Activated CD8-positive, alpha-beta memory T cell treated with anti-CD3 and anti-CD28 coated beads for 4 hours (primary cell): ENCODE results near the gene TTL.
"Not testable (repeated sequence)": the region's sequence is repeated elsewhere in the genome, so short reads cannot be mapped to it uniquely, and the experiment has no call there.

ENCODE experiments used
- DNase-seq, 2 donors: peaks; one replicate each; pipeline ENCODE4 v3.0.0-alpha.2; 2020; ENCODE audit warnings: low read depth in 2 of 2

The TTL gene

GRCh38 chr2:112520234-112520783 lies 38.4 kb downstream of the TTL start:
- no peak for DNase-seq

GRCh38 chr2:112523291-112523777 lies 41.4 kb downstream of the TTL start:
- DNase-seq: no peak

GRCh38 chr2:112524276-112524675 lies 42.3 kb downstream of the TTL start:
- not testable (repeated sequence) for DNase-seq

DNA sequence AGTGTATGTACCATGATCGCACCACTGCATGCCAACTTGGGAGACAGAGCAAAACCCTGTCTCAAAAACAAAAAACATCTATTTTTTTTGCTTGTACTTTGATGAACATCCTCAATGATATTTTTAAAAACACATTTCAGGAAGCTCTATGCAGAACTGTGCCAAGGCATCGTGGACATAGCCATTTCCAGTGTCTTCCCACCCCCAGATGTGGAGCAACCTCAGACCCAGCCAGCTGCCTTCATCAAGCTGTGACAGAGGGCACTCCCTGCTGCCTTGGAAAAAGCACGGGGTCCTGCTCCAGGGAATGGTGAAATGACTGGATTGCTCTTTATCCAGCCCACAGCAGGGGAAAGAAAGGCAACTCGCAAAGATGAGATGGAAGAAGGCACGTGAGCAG lies 46.6 kb downstream of the TTL start:
- DNase-seq: no peak

DNA sequence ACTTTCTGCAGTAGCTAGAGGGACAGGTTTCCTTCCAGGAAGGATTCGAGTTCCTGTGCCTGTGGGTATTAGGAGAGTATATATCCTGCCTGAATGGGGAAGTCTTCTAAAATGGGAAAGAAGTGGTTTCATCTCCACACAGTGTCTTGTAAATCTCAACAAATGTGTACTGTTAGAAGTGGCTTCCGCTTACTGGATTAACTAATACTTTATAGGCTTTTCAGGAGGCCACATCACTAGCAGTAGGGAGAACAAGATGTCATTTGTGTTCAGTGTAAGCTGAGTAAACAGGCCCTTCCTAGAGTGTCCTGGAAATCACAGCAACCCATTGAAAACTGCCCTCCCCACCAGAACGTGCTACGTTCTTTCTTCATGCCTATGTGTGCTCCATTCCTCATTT lies 47.8 kb downstream of the TTL start:
- DNase-seq: no peak

DNA sequence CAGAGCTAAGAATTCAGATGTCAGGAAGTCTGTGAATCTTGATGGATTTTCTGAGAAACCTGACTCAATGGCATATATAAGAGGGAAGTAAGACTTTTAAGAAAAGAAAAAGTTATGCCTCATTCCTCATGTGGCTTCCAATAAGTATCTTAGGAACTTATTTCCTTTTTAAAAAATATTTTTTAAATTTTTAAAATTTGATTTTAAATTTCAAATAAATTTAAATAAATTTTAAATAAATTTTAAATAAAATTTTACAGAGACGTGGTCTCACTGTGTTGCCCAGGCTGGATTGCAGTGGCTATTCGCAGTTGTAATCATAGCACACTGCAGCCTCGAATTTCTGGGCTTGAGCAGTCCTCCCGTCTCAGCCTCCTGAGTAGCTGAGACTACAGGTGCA lies 48.8 kb downstream of the TTL start:
- DNase-seq: no peak

DNA sequence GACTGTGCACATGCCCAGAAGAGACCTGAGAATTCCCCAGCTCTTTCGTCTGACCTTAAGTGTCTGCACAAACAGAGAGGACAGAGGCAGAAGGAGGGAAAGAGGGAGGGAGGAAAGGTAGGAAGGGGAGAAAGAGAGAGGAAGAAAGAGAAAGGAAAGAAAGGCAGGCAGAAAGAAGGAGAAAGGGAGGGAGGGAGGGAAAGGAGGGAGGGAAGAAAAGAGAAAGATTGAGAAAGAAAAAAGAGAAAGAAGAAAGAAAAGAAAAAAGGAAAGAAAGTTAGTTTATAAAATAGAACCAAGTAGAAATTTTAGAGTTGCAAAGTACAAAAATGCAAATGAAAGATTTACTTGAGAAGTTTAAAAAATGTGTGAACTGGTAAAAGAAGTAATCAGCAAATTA lies 52.9 kb downstream of the TTL start:
- DNase-seq: no peak

DNA sequence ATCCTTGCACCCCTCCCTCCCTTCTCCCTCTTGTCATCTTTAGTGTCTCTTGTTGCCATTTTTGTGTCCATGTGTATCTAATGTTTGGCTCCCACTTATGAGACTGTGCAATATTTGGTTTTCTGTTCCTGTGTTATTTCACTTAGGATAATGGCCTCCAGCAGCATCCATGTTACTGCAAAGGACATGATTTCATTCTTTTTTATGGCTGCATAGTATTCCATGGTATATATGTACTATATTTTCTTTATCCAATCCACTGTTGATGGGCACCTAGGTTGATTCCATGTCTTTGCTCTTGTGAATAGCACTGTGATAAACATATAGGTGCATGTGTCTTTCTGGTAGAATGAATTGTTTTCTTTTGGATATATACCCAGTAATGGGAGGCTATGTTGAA lies 54.7 kb downstream of the TTL start:
- DNase-seq: not testable (repeated sequence)

GRCh38 chr2:112539306-112539705 lies 57.4 kb downstream of the TTL start:
- DNase-seq: no peak

DNA sequence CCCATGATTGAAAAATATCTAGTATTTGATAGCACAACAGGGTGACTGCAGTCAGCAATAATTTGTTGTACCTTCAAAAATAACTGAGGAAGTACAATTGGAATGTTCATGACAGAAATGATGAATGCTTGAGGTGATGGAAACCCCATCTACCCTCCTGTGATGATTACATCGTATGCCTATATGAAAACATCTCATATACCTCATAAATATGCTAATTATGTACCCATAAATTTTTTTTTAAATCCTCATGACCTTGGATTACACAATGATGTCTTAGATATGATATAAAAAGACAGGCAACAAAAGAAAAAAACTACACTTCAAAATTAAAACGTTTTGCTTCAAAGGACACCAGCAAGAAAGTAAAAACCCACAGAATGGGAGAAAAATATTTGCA lies 59.0 kb downstream of the TTL start:
- DNase-seq: no peak

DNA sequence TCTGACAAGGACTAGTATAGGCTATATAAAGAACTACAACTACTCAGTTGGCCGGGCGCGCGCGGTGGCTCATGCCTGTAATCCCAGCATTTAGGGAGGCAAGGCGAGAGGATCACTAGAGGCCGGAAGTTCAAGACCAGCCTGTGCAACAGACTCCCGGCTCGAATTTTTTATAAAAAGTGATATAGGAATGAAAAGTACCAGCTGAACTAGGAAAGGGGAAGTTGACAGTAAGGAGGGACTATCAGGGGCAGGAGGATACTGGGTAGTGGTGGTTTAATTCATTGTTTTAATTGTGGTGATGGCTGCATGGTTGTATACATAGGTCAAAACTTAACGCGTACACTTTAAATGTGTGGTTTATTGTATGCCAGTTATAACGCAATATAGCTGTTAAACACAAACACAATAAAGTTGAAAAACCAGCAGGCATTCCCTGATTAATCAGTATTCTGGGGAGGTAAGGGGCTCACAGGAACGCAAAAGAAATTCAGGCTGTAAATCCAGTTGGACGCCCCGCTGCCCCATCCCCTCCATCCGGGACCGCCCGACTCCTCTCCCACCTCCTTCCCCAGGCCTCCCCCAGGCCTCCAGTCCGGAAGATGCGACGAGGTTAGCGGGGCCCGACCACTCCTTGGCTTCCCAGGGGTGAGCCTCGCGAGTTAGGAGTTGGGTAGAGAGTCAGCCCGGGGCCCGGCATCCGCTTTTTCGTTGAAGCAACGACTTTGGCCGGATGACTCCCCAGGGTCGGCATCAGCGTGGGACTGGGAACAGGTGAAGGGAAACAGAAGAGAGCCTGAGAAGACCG lies 59.6 kb downstream of the TTL start:
- DNase-seq: no peak

DNA sequence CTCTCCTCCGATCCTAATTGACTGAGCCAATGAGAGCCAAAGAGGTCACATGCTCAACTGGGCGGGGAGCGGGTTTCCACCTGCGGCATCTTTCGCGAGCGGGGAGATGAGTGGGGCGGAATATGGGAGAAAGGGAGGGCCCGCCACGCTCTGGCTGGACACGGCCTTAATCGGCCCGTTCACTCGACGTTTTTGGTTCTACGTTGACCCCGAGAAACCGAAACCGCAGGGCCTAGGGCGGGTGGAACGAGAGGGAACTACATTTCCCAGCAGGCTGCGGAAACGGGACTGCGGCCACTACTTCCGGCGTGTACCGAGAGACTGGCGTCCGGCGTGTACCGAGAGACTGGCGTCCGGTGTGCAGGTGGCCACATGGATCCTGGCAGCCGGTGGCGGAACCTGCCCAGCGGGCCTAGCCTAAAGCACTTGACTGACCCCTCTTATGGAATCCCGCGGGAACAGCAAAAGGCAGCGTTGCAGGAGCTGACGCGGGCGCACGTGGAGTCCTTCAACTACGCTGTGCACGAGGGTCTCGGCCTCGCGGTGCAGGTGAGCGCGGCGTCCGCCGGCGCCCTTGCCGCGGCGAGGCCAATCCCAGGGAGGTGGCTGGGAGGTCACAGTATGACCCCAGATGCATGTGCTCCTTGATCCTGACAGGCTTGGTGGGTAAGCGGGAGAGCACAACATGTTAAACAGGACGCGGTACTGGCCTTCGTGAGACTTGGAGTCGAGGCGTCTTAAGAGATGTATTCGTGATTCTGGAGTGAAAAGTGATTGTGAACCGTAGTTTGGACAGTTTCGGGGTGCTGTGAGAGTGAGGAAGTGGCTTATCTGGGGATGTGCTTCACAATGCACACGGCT lies 60.4 kb downstream of the TTL start, which contains the start of gene POLR1B:
TSS of gene POLR1B (plus strand) at position 343 of the 861 bp plus-strand sequence. CDS start at position 373, 30 bp downstream.
- peak; percentile 51 to 61 for DNase-seq

DNA sequence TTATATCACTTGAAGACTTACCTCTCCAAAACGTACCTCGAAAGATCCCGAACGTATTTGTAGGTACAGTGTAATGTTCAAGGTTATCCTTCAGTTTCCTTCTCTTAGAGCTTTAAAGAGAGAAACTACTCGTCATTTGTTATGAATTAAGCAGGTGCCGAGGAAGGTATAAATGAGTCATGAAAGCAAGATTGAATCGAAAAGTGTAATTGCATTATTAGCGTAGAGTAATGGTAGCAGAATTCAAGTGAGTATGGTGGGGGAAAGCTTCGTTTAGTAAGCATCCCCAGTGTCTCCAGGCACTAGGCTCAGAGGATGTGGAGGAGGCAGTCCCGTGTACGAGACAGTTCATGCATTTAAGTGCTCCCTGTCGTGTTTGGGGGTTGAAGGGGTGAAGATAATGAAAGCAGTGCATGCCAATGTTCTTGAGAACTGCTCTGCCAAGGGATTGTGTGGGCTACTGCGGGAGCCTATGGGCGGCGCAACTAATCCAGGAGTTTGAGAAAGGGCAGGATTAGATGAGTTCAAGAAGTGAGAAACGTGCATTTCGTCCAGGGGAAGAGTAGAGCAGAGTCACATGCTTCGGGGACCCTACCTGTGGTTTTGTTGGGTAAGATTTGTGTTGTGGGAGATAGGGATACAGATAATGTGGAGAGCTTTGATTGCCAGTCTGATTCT lies 61.2 kb downstream of the TTL start:
- DNase-seq: no peak

- no peak for DNase-seq
Measured at GRCh38 chr2:112547333-112547732, 65.4 kb downstream of the TTL start.

DNA sequence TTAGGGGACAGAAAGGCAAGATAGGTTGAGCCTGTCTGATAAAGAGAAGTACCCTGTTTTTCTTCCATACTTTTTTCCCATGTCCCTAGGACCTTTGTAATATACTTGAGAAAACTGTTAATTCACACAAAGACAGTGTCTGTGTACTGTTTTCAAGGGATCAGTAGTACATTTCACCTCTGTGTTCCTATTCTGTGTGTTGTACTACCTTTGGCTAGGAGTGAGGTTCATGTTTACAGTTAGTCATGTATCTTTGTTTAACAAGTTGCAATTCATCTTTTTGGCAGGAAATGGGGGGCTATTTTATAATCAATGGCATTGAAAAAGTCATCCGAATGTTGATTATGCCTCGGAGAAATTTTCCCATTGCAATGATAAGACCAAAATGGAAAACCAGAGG lies 67.0 kb downstream of the TTL start:
- DNase-seq: no peak

DNA sequence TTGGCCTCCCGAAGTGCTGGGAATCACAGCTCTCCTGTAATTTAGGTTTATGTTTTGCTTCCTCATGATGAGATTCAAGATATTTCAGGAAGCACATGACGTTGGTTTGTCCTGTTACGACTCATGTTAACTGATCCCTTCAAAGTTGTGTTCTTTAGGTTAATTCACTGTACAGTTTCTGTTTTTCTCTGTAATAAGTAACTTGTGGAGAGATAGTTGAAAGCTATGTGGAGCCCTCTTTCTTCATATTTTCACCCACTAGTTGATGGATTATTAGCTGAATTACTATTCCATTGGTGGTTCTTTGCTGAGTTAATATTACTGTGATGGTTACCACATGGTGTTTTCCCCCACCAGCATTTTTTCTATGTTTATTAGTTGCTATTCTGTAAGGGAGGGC lies 84.1 kb downstream of the TTL start:
- DNase-seq: no peak

DNA sequence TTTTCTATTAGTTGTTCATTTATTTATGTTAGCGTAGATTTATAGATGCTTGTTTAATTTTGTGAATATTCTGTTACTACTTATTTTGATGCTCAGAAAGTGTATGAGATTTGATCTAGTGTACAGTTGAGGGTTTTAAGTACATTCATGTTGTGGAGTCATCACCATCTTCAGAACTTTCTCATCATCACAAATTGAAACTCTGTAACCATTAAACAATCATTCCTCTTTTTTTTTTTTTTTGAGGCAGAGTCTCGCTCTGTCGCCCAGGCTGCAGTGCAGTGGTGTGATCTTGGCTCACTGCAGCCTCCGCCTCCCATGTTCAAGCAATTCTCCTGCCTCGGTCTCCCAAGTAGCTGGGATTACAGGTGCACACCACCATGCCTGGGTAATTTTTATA lies 84.6 kb downstream of the TTL start:
- not testable (repeated sequence) for DNase-seq

DNA sequence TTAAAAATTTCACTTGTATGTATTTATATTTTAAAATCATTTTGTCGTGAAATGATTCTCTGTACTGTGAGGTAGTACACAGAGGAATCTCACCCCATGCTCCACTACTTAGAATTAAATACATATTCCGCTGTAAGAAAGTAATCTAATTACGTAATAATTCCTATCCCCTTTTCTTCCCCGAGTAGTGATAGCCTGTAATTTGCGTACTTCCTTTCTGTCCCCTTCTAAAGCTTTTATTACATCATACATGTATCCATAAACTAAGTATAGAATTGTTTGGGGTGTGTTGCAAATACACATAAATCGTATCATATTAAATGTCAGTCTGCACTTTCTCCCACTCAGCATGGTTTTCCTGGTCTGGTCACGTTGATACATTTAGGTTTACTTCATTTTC lies 90.0 kb downstream of the TTL start:
- DNase-seq: no peak

DNA sequence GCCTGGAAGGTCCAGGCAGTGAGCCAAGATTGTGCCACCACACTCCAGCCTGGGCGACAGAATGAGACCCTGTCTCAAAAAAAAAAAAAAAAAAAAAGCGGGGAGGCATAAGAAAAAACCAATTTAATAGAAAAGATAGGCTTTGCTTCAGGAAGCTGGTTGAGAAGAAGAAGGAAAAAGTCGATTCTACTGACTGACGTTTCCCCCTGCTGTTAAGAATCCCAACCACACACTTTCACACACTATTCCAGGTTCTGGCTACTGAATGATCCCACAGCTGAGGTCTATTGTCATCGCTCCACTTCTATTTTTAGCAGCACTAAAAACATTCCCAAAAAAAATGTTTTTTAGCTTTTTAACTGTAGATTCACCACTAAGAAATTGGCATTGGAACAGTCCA lies 95.8 kb downstream of the TTL start:
- DNase-seq: no peak

DNA sequence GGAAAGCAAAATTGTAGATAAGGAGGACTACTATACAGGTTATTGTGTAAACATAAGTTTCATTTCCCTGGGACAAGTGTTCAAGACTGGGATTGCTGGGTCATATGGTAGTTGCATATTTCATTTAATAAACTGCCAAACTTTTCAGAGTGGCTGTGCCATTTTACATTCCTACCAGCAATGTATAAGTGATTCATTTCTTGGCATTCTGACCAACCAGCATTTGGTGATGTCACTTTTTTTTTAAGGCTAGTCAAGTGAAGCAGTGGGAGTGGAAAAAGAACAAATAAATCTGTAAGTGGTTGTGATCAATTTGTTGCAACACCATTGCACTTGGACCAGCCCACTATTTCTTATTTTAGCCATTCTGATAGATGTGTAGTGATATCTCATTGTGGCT lies 97.3 kb downstream of the TTL start:
- no peak for DNase-seq

GRCh38 chr2:112580084-112580483 lies 98.1 kb downstream of the TTL start:
- no peak for DNase-seq

DNA sequence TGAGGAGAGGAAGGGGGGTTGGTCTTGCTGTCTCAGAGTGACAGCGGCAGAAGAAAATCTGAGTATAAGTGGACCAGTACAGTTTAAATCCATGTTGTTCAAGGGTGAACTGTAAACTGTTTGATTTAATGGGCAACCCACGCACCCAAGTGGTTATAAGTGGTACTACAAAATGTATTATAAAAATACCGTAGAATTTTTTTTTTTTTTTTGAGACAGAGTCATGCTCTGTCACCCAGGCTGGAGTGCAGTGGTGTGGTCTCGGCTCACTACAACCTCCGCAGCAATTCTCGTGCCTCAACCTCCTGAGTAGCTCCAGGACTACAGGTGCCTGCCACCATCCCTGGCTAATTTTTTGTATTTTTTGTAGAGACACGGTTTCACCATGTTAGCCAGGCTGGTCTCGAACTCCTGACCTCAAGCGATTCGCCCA lies 100.4 kb downstream of the TTL start:
- DNase-seq: peak in 1 of 2 donors; percentile 8
